Activated naive CD4-positive, alpha-beta T cell treated with anti-CD3 and anti-CD28 coated beads, Interleukin-2, amount 10 ng/mL, durations not matched to agents 7 days and 5 days (primary cell): ENCODE measurements around the gene CAMK1D.

Source experiments
- CTCF ChIA-PET: fragments of 350-600 bp; sonication (Branson Sonifier 250); formaldehyde crosslinking; loops from one replicate; lab custom pipeline; 2021; ENCODE audit warnings: antibody characterized with exemption; lab: Charles Lee
- DNase-seq: peaks from one replicate; pipeline ENCODE4 v3.0.0-alpha.2; 2020
- H3K27ac Mint-ChIP-seq: one replicate; pipeline ENCODE4 v1.8.0; 2021; ENCODE audit warnings: mild to moderate bottlenecking, moderate library complexity, mixed read lengths
- H3K27me3 Mint-ChIP-seq: one replicate; pipeline ENCODE4 v1.8.0; 2021; ENCODE audit warnings: mild to moderate bottlenecking, mixed read lengths
- H3K36me3 Mint-ChIP-seq: one replicate; pipeline ENCODE4 v1.8.0; 2021; ENCODE audit warnings: mixed read lengths
- H3K4me1 Mint-ChIP-seq: one replicate; pipeline ENCODE4 v1.8.0; 2021; ENCODE audit warnings: mixed read lengths
- H3K4me3 Mint-ChIP-seq: one replicate; pipeline ENCODE4 v1.8.0; 2021; ENCODE audit warnings: mild to moderate bottlenecking, moderate library complexity, mixed read lengths
- H3K9me3 Mint-ChIP-seq: one replicate; pipeline ENCODE4 v1.8.0; 2021; ENCODE audit warnings: mixed read lengths

CAMK1D gene

GRCh38 chr10:12409161-12409560 is 59.8 kb downstream of the CAMK1D start:
- Mint-ChIP-seq H3K4me1 (peaks cover 23% of the 10 kb centered on the region), H3K4me3 (no peak overlapping the region), H3K36me3 (peaks cover 1% of the 10 kb centered on the region), H3K9me3 (peaks cover 2% of the 10 kb centered on the region), H3K27me3 (no peaks in the 10 kb centered on the region), H3K27ac (no peak overlapping the region)
- no peak for DNase-seq
- CTCF ChIA-PET, result no interaction called here

DNA sequence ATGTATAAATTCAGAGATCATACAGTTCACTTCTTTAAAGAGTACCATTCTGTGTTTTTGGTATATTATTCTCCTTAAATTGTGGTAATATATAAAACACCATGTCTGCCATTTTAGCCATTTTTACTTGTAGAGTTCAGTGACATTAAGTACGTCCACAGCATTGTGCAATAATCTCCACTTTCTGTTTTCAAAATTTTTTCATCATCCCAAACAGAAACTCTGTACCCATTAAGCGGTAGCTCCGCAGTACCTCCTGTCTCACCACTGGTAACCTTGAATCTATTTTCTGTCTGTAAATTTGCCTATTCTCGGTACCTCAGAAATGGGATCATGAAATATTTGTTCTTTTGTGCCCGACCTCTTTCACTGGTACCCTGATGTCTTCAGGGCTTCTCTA is 60.3 kb downstream of the CAMK1D start:
- no peak for DNase-seq
- Mint-ChIP-seq H3K36me3 (peaks cover 1% of the 10 kb centered on the region), H3K9me3 (peaks cover 2% of the 10 kb centered on the region), H3K4me3 (no peak overlapping the region), H3K27me3 (no peaks in the 10 kb centered on the region), H3K27ac (no peak overlapping the region), H3K4me1 (peaks cover 21% of the 10 kb centered on the region)
- CTCF ChIA-PET, result no interaction called here

DNA sequence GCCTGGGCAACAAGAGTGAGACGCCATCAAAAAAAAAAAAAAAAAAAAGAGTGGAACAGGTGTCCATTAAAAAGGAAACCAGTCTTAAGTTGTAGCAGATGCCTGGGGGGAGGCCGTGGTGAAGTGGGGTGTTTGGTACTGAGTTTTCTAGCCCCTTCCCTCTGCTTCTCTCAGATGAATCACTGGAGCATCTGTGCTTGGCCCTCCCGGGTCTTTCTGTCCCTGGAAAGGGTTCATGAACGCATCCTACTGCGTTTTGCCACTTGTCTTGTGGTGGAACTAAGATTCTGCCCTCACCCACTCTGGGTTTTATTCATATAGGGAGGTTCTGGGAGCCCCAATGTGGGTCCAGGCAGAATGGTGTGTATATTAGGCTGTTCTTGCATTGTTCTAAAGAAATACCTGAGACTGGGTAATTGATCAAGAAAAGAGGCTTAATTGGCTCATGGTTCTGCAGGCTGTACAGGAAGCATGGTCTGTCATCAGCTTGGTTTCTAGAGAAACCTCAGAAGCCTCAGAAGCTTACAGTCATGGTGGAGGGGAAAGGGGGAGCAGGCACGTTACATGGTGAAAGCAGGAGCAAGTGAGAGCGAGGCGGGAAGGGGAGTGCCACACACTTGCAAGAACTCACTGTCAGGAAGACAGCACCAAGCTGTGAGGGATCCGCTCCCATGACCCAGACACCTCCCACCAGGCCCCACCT is 63.5 kb downstream of the CAMK1D start:
- no peak overlapping the region for H3K4me3 Mint-ChIP-seq
- peaks cover 2% of the 10 kb centered on the region for H3K9me3 Mint-ChIP-seq
- CTCF ChIA-PET, result no interaction called here
- H3K27ac Mint-ChIP-seq, result no peak overlapping the region
- H3K36me3 Mint-ChIP-seq, result peaks cover 1% of the 10 kb centered on the region
- H3K4me1 Mint-ChIP-seq, result peaks cover 15% of the 10 kb centered on the region
- peak; percentile 49 for DNase-seq
- H3K27me3 Mint-ChIP-seq, result no peaks in the 10 kb centered on the region

GRCh38 chr10:12413369-12413711 is 64.0 kb downstream of the CAMK1D start:
- Mint-ChIP-seq H3K4me3 (no peak overlapping the region), H3K27ac (no peak overlapping the region), H3K4me1 (peaks cover 15% of the 10 kb centered on the region), H3K27me3 (no peaks in the 10 kb centered on the region), H3K36me3 (peaks cover 1% of the 10 kb centered on the region), H3K9me3 (peaks cover 2% of the 10 kb centered on the region)
- CTCF ChIA-PET, result no interaction called here
- no peak for DNase-seq

- CTCF ChIA-PET, result interaction anchor here (0.6 kb wide), 1 partner anchor 59 kb away, joined by 3 read pairs; no protein-coding TSS in a partner anchor
- Mint-ChIP-seq H3K27ac (no peak overlapping the region), H3K4me1 (peaks cover 21% of the 10 kb centered on the region)
Measured at GRCh38 chr10:12414278-12414989, 65.1 kb downstream of the CAMK1D start.

GRCh38 chr10:12416344-12417050 is 67.2 kb downstream of the CAMK1D start:
- Mint-ChIP-seq H3K36me3 (peaks cover 1% of the 10 kb centered on the region), H3K4me1 (peaks cover 20% of the 10 kb centered on the region), H3K4me3 (no peak overlapping the region), H3K27me3 (no peaks in the 10 kb centered on the region), H3K9me3 (peaks cover 2% of the 10 kb centered on the region), H3K27ac (no peak overlapping the region)
- DNase-seq, result no peak
- CTCF ChIA-PET, result no interaction called here

More at GRCh38 chr10:12414278-12414989, 65.1 kb downstream of the CAMK1D start:
- no peak for DNase-seq
- no peak overlapping the region for H3K4me3 Mint-ChIP-seq
- no peaks in the 10 kb centered on the region for H3K27me3 Mint-ChIP-seq
- peaks cover 2% of the 10 kb centered on the region for H3K9me3 Mint-ChIP-seq
- H3K36me3 Mint-ChIP-seq, result peaks cover 1% of the 10 kb centered on the region

DNA sequence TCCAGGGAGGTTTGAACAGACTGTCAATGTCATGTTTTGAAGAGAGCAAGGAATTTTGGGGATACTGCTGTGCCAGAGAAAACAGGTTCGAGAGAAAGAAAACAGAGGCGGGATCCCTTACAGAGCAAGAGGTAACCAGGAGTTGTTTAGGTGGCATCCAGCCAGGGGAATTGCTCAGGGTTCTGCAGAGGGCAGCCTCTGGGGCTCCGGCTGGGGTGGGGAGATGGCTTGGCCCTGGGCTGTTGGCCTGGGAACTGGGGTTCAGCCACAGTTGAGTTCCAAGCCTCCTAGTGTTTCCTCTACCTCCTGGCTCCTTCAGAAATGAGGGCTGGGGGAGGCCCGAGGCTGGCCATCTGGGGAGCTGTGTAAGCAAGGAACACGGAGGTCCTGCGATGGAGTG is 68.0 kb downstream of the CAMK1D start:
- no peak overlapping the region for H3K4me3 Mint-ChIP-seq
- CTCF ChIA-PET, result no interaction called here
- H3K4me1 Mint-ChIP-seq, result peaks cover 20% of the 10 kb centered on the region
- H3K27ac Mint-ChIP-seq, result no peak overlapping the region
- peaks cover 1% of the 10 kb centered on the region for H3K36me3 Mint-ChIP-seq
- H3K9me3 Mint-ChIP-seq, result peaks cover 2% of the 10 kb centered on the region
- no peak for DNase-seq
- no peaks in the 10 kb centered on the region for H3K27me3 Mint-ChIP-seq

- Mint-ChIP-seq H3K4me1 (peaks cover 16% of the 10 kb centered on the region), H3K27me3 (no peaks in the 10 kb centered on the region)
- CTCF ChIA-PET, result no interaction called here
Measured at GRCh38 chr10:12418000-12418399, 68.7 kb downstream of the CAMK1D start.

GRCh38 chr10:12418725-12419261 is 69.4 kb downstream of the CAMK1D start:
- no peaks in the 10 kb centered on the region for H3K36me3 Mint-ChIP-seq
- H3K9me3 Mint-ChIP-seq, result no peaks in the 10 kb centered on the region
- peaks cover 11% of the 10 kb centered on the region for H3K4me1 Mint-ChIP-seq
- H3K27ac Mint-ChIP-seq, result peak overlapping the region; percentile 14
- CTCF ChIA-PET, result no interaction called here
- H3K4me3 Mint-ChIP-seq, result no peak overlapping the region
- DNase-seq, result no peak
- H3K27me3 Mint-ChIP-seq, result no peaks in the 10 kb centered on the region

More at GRCh38 chr10:12418000-12418399, 68.7 kb downstream of the CAMK1D start:
- Mint-ChIP-seq H3K9me3 (peaks cover 2% of the 10 kb centered on the region), H3K27ac (no peak overlapping the region), H3K4me3 (no peak overlapping the region), H3K36me3 (peaks cover 1% of the 10 kb centered on the region)
- DNase-seq, result no peak

- Mint-ChIP-seq H3K36me3 (no peaks in the 10 kb centered on the region), H3K4me3 (no peak overlapping the region), H3K9me3 (no peaks in the 10 kb centered on the region), H3K27me3 (no peaks in the 10 kb centered on the region), H3K27ac (no peak overlapping the region), H3K4me1 (peaks cover 11% of the 10 kb centered on the region)
- CTCF ChIA-PET, result interaction anchor here (0.7 to 1.7 kb wide), 2 partner anchors 168 to 237 kb away, joined by 3 to 4 read pairs; no protein-coding TSS in a partner anchor
- peak; percentile 46 for DNase-seq
Measured at GRCh38 chr10:12419262-12419847, 70.0 kb downstream of the CAMK1D start.

DNA sequence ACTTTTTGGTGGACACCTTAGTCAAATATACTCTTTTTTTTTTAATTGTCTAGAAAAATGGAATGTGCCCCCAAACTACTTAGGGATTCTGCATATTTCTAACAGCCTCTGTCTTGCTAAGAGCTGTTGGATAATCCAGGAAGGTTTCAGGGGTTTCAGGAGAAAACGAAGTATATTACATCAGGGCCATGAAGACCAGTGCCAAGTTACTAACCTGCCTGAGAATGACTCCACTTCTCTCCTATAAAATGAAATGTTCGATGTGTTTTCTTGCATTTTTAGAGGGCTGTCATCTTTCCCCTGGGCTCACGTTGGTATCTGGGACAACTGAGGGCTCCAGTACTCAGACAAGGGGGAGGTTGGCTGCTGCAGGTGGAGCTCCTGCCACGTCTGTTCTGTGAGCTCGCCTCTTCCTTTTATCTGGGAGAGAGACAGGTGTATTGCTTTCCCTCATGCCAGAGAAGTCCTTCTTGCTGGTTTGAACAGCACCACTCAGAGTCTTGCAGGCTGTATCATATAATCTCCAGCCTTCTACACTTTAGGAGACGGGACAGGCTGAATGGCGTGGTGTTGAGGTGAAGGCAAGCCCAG is 71.3 kb downstream of the CAMK1D start:
- Mint-ChIP-seq H3K9me3 (no peaks in the 10 kb centered on the region), H3K27me3 (no peaks in the 10 kb centered on the region), H3K4me3 (no peak overlapping the region), H3K4me1 (peaks cover 11% of the 10 kb centered on the region), H3K27ac (no peak overlapping the region), H3K36me3 (no peaks in the 10 kb centered on the region)
- DNase-seq, result no peak
- CTCF ChIA-PET, result interaction anchor here (1.7 kb wide), 1 partner anchor 236 kb away, joined by 4 read pairs; no protein-coding TSS in a partner anchor

GRCh38 chr10:12422189-12422588 is 72.8 kb downstream of the CAMK1D start:
- no peaks in the 10 kb centered on the region for H3K36me3 Mint-ChIP-seq
- CTCF ChIA-PET, result no interaction called here
- H3K9me3 Mint-ChIP-seq, result no peaks in the 10 kb centered on the region
- H3K27ac Mint-ChIP-seq, result no peak overlapping the region
- no peak overlapping the region for H3K4me3 Mint-ChIP-seq
- H3K27me3 Mint-ChIP-seq, result no peaks in the 10 kb centered on the region
- peaks cover 11% of the 10 kb centered on the region for H3K4me1 Mint-ChIP-seq
- DNase-seq, result no peak

DNA sequence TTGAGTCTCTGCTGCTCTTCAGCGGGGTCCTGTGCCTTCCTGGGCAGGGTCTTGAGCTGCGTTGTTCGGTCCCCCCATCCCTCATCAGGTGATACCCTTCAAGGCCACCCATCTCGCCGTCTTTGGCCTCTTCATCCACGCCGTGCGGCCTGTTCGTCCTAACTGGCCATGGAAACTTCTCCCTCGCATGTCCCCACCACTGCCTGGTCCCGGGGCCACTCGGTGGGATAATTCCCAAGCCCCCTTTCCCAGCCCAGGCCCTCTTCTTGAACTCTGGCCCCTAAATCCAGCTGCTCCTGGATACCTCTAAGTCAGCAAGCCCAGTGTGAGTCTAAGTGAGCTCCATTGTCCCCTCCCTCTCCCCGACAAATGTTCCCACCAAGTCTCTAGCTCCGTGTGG is 74.5 kb downstream of the CAMK1D start:
- Mint-ChIP-seq H3K36me3 (no peaks in the 10 kb centered on the region), H3K27ac (no peak overlapping the region), H3K9me3 (no peaks in the 10 kb centered on the region), H3K4me1 (peaks cover 10% of the 10 kb centered on the region), H3K4me3 (no peak overlapping the region), H3K27me3 (no peaks in the 10 kb centered on the region)
- CTCF ChIA-PET, result no interaction called here
- no peak for DNase-seq

DNA sequence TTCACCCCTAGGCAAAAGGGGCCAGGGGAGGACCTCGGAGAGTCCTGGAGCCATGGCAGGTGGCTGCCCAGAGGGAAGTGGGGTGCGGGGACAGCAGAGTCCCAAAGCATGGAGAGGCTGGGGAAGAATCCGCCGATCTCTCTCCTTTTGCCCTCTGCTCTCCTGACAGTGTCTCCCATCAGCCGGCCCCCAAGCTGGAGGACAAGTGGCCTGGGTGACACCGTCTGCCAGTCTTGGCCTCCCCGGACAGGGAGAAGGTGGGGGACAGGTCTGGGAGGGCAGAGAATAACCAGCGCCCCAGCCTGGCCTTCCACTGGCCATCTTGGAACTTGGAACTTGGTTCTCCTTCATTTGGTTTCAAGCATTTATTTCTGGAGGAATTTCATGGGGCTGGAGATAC is 77.9 kb downstream of the CAMK1D start:
- H3K27me3 Mint-ChIP-seq, result peaks cover 9% of the 10 kb centered on the region
- no peaks in the 10 kb centered on the region for H3K4me1 Mint-ChIP-seq
- H3K4me3 Mint-ChIP-seq, result no peak overlapping the region
- no peaks in the 10 kb centered on the region for H3K9me3 Mint-ChIP-seq
- H3K27ac Mint-ChIP-seq, result no peak overlapping the region
- no peaks in the 10 kb centered on the region for H3K36me3 Mint-ChIP-seq
- DNase-seq, result no peak
- CTCF ChIA-PET, result no interaction called here
